CD4-positive, alpha-beta T cell treated with Interleukin-10 for 1 hour (primary cell): ENCODE results near the gene ZSCAN9.

ENCODE experiments used
- DNase-seq: peaks from one replicate; pipeline ENCODE4 v3.0.0-alpha.2; 2020

The ZSCAN9 gene

GRCh38 chr6:28224131-28225055 is 682 bp upstream of the ZSCAN9 start:
- no peak for DNase-seq

GRCh38 chr6:28226460-28226859 is 1.4 kb downstream of the ZSCAN9 start:
- no peak for DNase-seq

DNA sequence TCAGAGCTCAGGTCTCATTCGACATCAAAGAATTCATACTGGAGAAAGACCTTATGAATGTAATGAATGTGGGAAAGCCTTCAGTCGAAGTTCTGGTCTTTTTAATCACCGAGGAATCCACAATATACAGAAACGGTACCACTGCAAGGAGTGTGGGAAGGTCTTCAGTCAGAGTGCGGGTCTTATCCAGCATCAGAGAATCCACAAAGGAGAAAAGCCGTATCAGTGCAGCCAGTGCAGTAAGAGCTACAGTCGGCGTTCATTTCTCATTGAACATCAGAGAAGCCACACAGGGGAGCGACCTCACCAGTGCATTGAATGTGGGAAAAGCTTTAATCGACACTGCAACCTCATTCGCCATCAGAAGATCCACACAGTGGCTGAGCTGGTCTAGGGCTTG is 7.7 kb downstream of the ZSCAN9 start:
- DNase-seq, result no peak

- no peak for DNase-seq
These were observed 10.9 kb downstream of the ZSCAN9 start for GRCh38 chr6:28235912-28236452.

DNA sequence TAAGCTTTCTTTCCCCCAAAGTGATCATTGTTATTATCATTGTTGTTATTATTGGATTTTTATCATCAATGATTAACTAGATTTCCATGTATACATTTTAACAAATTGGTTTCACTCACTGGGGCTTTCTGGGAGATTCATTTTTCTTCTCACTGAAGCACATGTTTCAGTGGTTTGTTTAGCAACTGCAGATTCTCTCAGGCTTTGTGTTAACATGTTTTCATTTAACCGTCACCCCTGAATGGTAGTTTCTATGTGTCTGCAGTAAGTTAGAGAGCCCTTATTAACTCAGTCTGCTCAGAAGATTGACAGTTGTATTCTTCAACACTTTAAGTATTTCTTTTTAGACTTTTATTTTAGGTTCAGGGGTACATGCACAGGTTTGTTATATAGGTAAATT is 14.6 kb downstream of the ZSCAN9 start:
- DNase-seq, result no peak

DNA sequence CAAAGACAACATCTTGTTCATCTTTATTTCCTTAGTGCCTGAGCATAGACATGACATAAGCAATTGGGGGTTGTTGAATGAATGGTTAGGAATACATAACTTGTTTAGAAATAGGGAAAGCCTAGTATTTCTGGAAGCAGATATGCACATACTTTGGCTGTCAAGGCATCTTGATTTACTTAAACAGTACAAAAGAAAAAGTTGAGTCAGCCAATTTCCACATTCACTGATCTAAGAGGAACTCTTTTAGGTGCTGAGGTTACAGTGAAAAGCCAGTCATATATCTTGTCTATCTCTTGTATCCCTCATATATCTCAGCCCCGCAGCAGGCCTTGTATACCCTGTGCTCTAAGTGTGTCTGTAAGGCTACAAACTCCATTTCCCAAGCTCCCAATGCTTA is 15.4 kb downstream of the ZSCAN9 start:
- DNase-seq, result no peak

DNA sequence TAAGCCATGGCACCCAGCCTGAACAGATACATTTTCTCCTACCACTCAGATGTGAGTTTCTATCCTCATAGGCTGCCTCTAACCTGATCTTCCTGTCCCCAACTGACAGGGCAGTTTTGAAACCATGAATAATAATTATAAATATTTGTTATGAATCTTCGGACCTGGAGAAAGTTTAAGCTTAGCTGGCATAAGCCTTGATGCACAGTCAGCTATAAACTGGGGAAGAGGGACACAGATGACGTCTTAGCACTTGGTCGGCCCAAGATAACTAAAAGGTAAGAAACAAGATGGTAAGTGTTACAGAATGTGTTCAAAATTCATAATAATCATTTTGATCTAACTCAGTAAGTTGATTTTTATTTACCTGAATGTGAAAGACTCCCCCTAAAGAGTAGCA is 18.9 kb downstream of the ZSCAN9 start:
- no peak for DNase-seq

DNA sequence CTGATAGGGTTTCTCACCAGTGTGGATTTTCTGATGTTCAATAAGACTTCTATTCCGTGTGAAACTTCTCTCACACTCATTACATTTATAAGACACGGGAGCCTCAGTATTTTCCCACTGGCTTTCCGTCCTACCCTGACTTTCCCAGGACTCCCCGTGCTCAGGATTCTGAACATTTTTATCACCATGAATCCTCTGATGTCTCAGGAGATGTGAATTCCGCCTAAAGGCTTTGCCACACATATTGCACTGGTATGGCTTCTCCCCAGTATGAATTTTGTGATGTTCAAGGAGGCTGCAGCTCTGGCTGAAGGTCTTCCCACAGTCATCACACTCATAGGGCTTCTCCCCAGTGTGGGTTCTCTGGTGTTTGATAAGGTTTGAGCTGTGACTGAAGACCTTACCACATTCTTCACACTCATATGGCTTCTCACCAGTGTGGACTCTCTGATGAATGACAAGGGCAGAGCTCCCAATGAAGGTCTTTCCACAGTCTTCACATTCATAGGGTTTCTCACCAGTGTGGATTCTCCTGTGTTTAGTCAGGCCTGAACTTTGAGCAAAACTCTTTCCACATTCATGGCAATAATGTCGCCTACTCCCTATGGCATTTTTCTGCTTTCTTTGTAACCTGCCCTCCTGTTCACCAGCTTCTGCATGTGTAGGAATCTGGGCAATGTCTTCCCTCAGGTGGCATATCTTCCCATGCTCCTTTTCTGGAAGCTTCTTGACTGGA is 20.3 kb downstream of the ZSCAN9 start:
- no peak for DNase-seq

GRCh38 chr6:28248916-28249315 is 23.8 kb downstream of the ZSCAN9 start:
- no peak for DNase-seq

DNA sequence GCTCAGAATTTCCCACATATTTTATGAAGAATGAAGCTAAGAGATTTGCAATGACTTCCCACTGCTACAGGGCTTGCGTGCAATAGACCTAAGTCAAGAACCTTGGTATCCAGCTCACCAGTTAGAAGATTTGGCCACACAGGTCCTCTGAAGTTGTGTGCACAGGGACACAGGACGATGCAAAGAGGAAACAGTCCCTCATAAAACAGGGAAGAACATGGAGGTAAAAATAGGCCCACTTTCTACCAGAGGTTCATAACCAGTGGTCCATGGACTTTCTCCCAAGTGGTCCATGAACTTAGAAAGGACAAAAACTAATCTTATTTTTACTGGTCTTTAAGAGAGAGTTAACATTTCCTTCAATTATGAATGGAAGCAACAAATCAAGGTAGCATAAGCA is 25.7 kb downstream of the ZSCAN9 start:
- no peak for DNase-seq

DNA sequence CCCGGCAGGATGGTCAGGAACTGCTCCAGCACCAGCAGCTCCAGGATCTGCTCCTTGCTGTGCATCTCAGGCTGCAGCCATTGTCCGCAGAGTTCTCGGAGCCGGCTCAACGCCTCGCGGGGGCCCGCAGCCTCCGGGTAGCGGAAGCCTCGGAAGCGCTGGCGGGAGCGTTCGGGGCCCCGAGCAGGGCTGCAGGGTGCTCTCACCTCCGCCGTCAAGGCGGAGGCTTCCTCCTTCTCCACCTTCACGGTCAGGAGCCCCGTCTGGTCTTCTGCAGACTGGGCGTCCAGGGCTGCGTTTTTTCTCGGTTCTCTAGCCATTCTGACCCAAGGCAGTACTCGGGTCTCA is 26.6 kb downstream of the ZSCAN9 start:
- DNase-seq, result peak; percentile 26

GRCh38 chr6:28252009-28252975 is 27.2 kb downstream of the ZSCAN9 start, which contains the start of gene ZKSCAN4:
TSS of gene ZKSCAN4 (minus strand) at chr6:28252269. CDS start at chr6:28251980, 289 bp downstream.
- DNase-seq, result peak; percentile 89

DNA sequence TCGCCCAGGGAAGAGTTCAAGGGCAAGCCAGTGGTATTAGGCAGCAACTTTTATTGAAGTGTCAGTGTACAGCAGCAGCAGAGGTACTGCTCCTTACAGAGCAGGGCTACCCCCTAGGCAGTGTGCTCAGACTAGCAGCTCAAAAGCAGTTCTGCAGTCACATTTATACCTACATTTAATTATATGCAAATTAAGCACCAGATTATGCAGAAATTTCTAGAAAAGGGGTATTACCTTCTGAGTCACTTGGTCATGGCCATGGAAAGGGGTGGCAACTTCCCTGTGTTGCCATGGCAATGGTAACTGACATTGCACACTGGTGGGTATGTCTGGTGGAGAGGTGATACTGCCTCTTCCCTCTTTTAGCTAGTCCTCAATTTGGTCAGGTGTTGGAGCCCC is 29.0 kb downstream of the ZSCAN9 start:
- no peak for DNase-seq

DNA sequence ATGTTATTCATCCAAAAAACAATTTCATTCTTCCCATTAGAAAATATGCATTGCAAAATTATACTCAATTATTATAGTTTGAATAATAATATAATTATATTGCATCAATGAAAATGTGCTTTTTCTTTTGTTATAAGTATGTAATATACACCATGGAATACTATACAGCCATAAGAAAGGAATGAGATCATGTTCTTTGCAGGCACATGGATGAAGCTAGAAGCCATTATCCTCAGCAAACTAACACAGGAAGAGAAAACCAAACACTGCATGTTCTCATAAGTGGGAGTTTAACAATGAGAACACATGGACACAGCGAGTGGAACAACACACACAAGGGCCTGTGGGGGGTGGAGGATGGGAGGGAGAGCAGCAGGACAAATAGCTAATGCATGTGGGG is 32.0 kb downstream of the ZSCAN9 start:
- DNase-seq, result no peak

GRCh38 chr6:28258877-28259777 is 34.1 kb downstream of the ZSCAN9 start, which contains the start of gene NKAPL:
TSS of gene NKAPL (plus strand) at chr6:28259297. CDS start at chr6:28259372, 75 bp downstream.
- DNase-seq, result peak; percentile 57

DNA sequence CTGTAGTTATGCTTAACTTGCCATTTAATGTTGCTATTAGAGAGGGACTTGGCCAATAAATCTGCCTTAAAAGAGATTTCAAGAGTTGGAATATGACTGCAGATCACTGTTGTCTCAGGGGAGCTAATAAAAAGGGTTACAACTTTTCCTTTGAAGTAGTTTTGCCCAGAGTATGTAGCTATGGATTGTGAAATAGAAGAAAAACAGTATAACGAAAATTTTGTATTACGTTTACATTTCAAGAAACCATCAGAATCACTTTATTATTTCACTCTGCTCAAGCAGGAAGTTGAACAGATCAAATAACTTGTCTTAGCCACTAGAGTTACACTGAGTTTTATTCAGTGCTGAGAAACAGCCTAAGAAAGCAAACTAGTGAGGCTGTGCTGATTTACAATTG is 38.8 kb downstream of the ZSCAN9 start:
- no peak for DNase-seq

DNA sequence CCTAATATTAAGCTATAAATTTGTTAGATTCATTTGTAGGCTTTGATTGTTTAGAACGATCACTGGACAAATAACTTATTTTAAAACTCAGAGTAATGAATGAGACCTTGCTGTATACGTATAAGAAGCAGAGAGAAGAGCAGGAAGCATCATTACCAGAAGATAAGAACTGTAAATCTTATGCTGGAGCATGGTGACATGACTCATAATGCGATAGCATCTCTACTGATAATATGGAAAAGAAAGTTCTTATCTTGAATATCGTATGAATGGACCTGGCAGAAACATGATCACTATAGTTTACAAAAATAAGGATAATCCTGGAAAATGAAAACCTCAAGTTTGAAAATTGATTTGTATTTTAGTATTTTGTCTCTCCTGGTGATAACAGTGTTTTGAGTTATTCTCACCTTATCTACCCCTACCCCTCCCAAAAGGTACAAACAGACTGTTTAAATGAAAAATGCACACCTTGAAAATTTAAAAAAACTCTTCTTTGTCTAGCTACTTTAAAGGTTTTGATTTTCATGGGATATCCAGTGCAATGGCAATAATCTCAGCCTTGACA is 39.8 kb downstream of the ZSCAN9 start:
- no peak for DNase-seq

DNA sequence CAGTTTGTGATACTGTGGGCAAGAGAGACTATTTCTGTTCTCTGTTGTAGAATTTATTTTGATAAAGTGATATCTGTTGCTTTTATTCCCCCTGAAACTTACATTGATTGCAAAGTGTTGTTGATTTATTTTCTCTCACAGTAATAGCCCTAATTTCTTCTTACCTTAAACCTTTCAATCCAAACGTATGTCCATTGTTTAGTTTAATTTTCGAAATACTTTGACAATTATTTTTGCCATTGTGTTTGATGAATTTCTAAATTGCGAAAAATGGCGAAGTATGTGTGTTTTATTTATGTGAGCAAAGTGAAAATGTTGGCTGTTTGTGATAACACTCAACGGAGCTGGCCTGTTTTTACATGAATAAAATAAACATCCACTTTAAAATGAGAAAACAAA is 41.5 kb downstream of the ZSCAN9 start:
- DNase-seq, result no peak

DNA sequence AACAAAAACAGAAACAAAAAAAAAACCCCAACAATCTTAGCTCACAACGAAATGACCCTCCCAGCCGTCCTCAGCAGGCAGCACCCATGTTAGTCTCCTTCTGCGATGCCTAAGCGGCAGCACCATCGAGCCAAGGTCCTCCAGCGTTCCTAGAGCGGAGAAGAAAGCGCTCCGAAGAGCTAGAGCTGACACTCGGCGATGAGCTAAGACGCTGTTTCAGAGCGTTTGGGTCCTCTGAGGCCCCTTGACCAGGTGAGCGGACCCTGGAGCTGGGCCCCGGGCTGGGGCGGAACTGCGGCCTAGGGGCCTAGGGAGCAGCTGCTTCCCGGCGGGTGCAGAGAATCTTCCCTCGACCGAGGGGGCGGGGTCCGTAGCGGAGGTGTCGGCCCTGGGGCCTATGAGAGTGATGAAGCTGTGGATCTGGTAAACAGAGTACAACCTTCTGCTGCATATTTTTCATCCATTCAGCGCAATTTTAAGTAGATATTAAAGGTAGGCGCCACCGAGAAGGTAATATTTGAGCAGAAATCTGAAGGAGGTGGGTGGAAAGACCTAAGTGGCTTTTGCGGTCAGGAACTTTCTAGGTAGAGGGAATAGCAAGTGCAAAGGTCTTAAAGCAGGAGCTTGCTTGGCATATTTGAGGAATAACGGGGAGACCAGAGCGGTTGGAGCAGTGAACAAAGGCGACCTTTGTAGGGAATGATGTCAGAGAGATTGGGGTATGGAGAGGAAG is 42.1 kb downstream of the ZSCAN9 start, which contains the start of gene ZSCAN26:
TSS of gene ZSCAN26 (plus strand) at position 182 of the 733 bp plus-strand sequence. CDS start 4,777 bp downstream, outside the sequence.
- peak; percentile 91 for DNase-seq

DNA sequence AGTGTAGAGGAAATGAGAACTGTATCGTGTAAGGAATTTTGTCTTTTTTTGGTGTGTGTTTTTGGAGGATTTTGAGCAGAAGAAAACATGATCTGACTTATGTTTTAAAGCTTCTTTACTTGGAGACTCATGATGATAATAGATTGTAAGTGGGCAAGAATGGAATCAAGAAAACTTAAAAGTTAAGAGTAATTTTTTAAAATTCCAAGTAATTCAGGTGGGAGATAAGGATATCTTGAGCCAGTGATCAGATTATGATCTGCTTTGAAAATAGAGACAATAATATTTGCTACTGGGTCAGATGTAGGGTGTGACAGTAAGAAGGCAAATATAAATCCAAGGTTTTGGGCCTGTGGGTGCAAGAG is 42.6 kb downstream of the ZSCAN9 start:
- DNase-seq, result no peak
